PC-9 (cell line): ENCODE results near the gene FAM163B. TPM values are rescaled to one million over a fixed set of nuclear protein-coding genes. Genes with fewer than 3 reads are reported as not detected.
A peak's percentile ranks its signal among the peaks of the same experiment; 100 is the strongest.

Experiments
- BruUV-seq: library from RNA; stranded (reverse); fragments of 400-500 nt; replicated peaks from 2 replicates; lab custom pipeline; 2021; lab: Mats Ljungman, UMichigan
- CTCF ChIA-PET: fragments of 300-600 bp; sonication (Branson Sonifier 250); formaldehyde crosslinking; loops from one replicate; lab custom pipeline; 2022; ENCODE audit warnings: antibody characterized with exemption; lab: Charles Lee
- POLR2A ChIA-PET: fragments of 300-600 bp; sonication (Branson Sonifier 250); formaldehyde crosslinking; loops from one replicate; lab custom pipeline; 2022; ENCODE audit warnings: antibody characterized with exemption; ENCODE audit not compliant: unreplicated experiment; lab: Charles Lee
- DNase-seq, 2 experiments: peaks; one replicate each; pipeline versions ENCODE4 v3.0.0 to v3.0.0-alpha.2; 2015 to 2022; ENCODE audit warnings: mixed read lengths in 1 of 2
- H2AFZ ChIP-seq: fragments of 200-600 bp; sonication (generic); 2 replicates; pipeline ENCODE4 v1.8.1; 2017; ENCODE audit warnings: antibody characterized with exemption
- H3F3A ChIP-seq: fragments of 200-600 bp; sonication (generic); 2 replicates; pipeline ENCODE4 v1.8.1; 2017; ENCODE audit warnings: antibody characterized with exemption, mild to moderate bottlenecking, low read depth; ENCODE audit not compliant: insufficient read depth
- H3K27ac ChIP-seq: fragments of 200-600 bp; sonication (generic); 2 replicates; pipeline ENCODE4 v1.6.1; 2016; ENCODE audit warnings: mixed run types
- H3K27me3 ChIP-seq: fragments of 200-600 bp; sonication (generic); 2 replicates; pipeline ENCODE4 v1.6.1; 2016; ENCODE audit warnings: low read depth, mixed run types; ENCODE audit not compliant: insufficient read depth
- H3K36me3 ChIP-seq: fragments of 200-600 bp; sonication (generic); 2 replicates; pipeline ENCODE4 v1.6.1; 2016; ENCODE audit warnings: low read depth, mixed run types
- H3K4me1 ChIP-seq: fragments of 200-600 bp; sonication (generic); replicated peaks from 2 replicates; pipeline ENCODE4 v1.6.1; 2016; ENCODE audit warnings: mixed run types; ENCODE audit not compliant: insufficient read depth
- H3K4me2 ChIP-seq: fragments of 200-600 bp; sonication (generic); 2 replicates; pipeline ENCODE4 v1.6.1; 2017; ENCODE audit warnings: mixed run types
- H3K4me3 ChIP-seq: fragments of 200-600 bp; sonication (generic); 2 replicates; pipeline ENCODE4 v1.6.1; 2016; ENCODE audit warnings: mixed run types
- H3K79me2 ChIP-seq: fragments of 200-600 bp; sonication (generic); 2 replicates; pipeline ENCODE4 v1.6.1; 2017; ENCODE audit warnings: low read depth, mixed run types
- H3K9me2 ChIP-seq: fragments of 200-600 bp; sonication (generic); 2 replicates; pipeline ENCODE4 v1.8.1; 2017; ENCODE audit warnings: mild to moderate bottlenecking; ENCODE audit not compliant: insufficient read depth
- H3K9me3 ChIP-seq: fragments of 200-600 bp; sonication (generic); 2 replicates; pipeline ENCODE4 v1.8.1; 2016; ENCODE audit warnings: low read depth; ENCODE audit not compliant: insufficient read depth
- H4K20me1 ChIP-seq: fragments of 200-600 bp; sonication (generic); 2 replicates; pipeline ENCODE4 v1.8.1; 2017; ENCODE audit not compliant: insufficient read depth
- CTCF ChIP-seq: fragments of 200-600 bp; sonication (generic); conservative IDR thresholded peaks from 2 replicates; pipeline ENCODE4 v1.6.1; 2017; ENCODE audit warnings: mixed run types, antibody characterized with exemption, mild to moderate bottlenecking, moderate library complexity
- EZH2 ChIP-seq: fragments of 200-600 bp; sonication (generic); IDR thresholded peaks from 2 replicates; pipeline ENCODE4 v1.8.0; 2017; ENCODE audit warnings: antibody characterized with exemption, low read depth
- intact Hi-C: fragments of 100-400 bp; cut with micrococcal nuclease; formaldehyde crosslinking; loops from one replicate; pipeline ENCODE4 v1.10.0; 2022; ENCODE audit not compliant: unreplicated experiment
- total RNA-seq: library from RNA; stranded (reverse); gene quantifications from 2 replicates; pipeline ENCODE4 v1.2.3, GENCODE V29; 2021

Gene FAM163B
- total RNA-seq, 1 experiment from 2014 or later: not detected

DNA sequence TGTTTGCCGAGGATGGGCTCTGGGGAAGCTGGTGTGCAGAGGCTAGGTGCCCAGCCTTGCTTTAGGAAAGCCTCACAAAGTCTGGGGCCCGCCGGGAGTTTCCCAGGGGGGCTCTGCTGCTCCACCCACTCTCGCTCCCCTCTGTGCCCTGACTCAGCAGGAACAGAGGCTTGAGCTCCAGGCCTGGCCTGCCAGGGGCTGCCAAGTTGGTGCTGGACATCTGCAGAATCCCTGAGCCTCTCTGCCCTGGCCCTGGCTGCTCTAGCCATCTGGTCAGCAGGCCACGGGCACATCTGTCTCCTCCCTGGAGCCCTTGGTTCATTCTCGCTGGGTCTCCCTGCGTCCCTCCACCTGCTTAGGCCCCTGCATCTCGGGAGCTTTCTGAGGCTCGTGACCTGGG is 75.3 kb downstream of the FAM163B start:
- H3K27me3 ChIP-seq: peaks cover 98% of the 10 kb centered on the region
- no peaks in the 10 kb centered on the region for H3F3A ChIP-seq
- BruUV-seq: no TSS peak
- H4K20me1 ChIP-seq: peaks cover 4% of the 10 kb centered on the region; the same call in 1 of the 2 replicates
- intact Hi-C loops: loop anchor here (1.0 to 5.0 kb wide), 2 partner anchors 192 to 563 kb away; no protein-coding TSS in a partner anchor
- ChIA-PET CTCF (interaction anchor here (0.7 kb wide), 1 partner anchor 50 kb away, joined by 6 read pairs; no protein-coding TSS in a partner anchor), POLR2A (no interaction called here)
- no peaks in the 10 kb centered on the region for H3K9me2 ChIP-seq
- no peak overlapping the region for H2AFZ ChIP-seq
- no peaks in the 10 kb centered on the region for H3K9me3 ChIP-seq
- no peak overlapping the region for H3K4me2 ChIP-seq
- no peak overlapping the region for H3K27ac ChIP-seq
- DNase-seq: no peak
- no peaks in the 10 kb centered on the region for H3K4me1 ChIP-seq
- TF ChIP-seq EZH2 (no peak), CTCF (no peak)
- H3K79me2 ChIP-seq: no peaks in the 10 kb centered on the region
- H3K36me3 ChIP-seq: no peaks in the 10 kb centered on the region
- no peak overlapping the region for H3K4me3 ChIP-seq

GRCh38 chr9:133532937-133533668 is 76.1 kb downstream of the FAM163B start:
- H3K27ac ChIP-seq: no peak overlapping the region
- H3K9me3 ChIP-seq: no peaks in the 10 kb centered on the region
- no TSS peak for BruUV-seq
- peak in 1 of 2 experiments; percentile 78 for DNase-seq
- no peaks in the 10 kb centered on the region for H3K9me2 ChIP-seq
- H3K79me2 ChIP-seq: no peaks in the 10 kb centered on the region
- H2AFZ ChIP-seq: no peak overlapping the region
- no peaks in the 10 kb centered on the region for H3K36me3 ChIP-seq
- no peak overlapping the region for H3K4me2 ChIP-seq
- no peaks in the 10 kb centered on the region for H3F3A ChIP-seq
- no peak overlapping the region for H3K4me3 ChIP-seq
- intact Hi-C loops: loop anchor here (1.0 to 5.0 kb wide), 2 partner anchors 193 to 564 kb away; no protein-coding TSS in a partner anchor
- POLR2A ChIA-PET: no interaction called here
- CTCF ChIA-PET: interaction anchor here (1.0 kb wide), 1 partner anchor 194 kb away, joined by 3 read pairs; no protein-coding TSS in a partner anchor
- TF ChIP-seq EZH2 (no peak), CTCF (peak; percentile 68)
- H3K27me3 ChIP-seq: peaks cover 98% of the 10 kb centered on the region
- peaks cover 4% of the 10 kb centered on the region; the same call in 1 of the 2 replicates for H4K20me1 ChIP-seq
- no peaks in the 10 kb centered on the region for H3K4me1 ChIP-seq

DNA sequence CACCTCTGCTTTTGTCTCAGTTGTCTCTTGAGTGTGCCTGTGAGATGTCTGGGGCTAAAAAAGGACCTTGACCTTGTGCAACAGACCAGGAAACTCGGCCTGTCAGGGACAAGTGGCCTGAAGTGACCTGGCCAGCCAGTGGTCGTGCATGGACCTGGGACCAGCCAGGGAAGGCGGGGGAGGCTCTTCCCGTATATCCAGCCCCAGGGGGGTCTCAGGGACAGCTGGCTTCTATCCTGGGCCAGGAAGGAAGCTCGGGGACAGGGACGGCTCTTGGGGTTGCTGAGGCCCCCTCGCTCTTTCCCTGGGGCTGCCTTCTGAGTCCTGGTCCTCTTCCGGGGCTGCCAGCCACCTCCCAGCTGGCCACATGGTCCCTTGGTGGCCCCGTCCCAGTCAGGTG is 77.9 kb downstream of the FAM163B start:
- H3K4me3 ChIP-seq: no peak overlapping the region
- no peaks in the 10 kb centered on the region for H3K79me2 ChIP-seq
- peaks cover 98% of the 10 kb centered on the region for H3K27me3 ChIP-seq
- H3K9me2 ChIP-seq: no peaks in the 10 kb centered on the region
- intact Hi-C loops: loop anchor here (5.0 kb wide), 1 partner anchor 566 kb away; no protein-coding TSS in a partner anchor
- POLR2A ChIA-PET: no interaction called here
- BruUV-seq: no TSS peak
- H3K27ac ChIP-seq: no peak overlapping the region
- no peaks in the 10 kb centered on the region for H3K36me3 ChIP-seq
- H2AFZ ChIP-seq: no peak overlapping the region
- H4K20me1 ChIP-seq: no peaks in the 10 kb centered on the region; the same call in 1 of the 2 replicates
- H3K4me2 ChIP-seq: no peak overlapping the region
- no peaks in the 10 kb centered on the region for H3K4me1 ChIP-seq
- TF ChIP-seq CTCF (no peak), EZH2 (no peak)
- no peaks in the 10 kb centered on the region for H3F3A ChIP-seq
- no peaks in the 10 kb centered on the region for H3K9me3 ChIP-seq
- no peak for DNase-seq
- CTCF ChIA-PET: no interaction called here
